PC-9 (cell line): ENCODE results near the gene MAB21L4. TPM values are rescaled to one million over a fixed set of nuclear protein-coding genes. Genes with fewer than 3 reads are reported as not detected.

Experiments
- BruUV-seq: library from RNA; stranded (reverse); fragments of 400-500 nt; replicated peaks from 2 replicates; lab custom pipeline; 2021; lab: Mats Ljungman, UMichigan
- CTCF ChIA-PET: fragments of 300-600 bp; sonication (Branson Sonifier 250); formaldehyde crosslinking; loops from one replicate; lab custom pipeline; 2022; ENCODE audit warnings: antibody characterized with exemption; lab: Charles Lee
- POLR2A ChIA-PET: fragments of 300-600 bp; sonication (Branson Sonifier 250); formaldehyde crosslinking; loops from one replicate; lab custom pipeline; 2022; ENCODE audit warnings: antibody characterized with exemption; ENCODE audit not compliant: unreplicated experiment; lab: Charles Lee
- DNase-seq, 2 experiments: peaks; one replicate each; pipeline versions ENCODE4 v3.0.0 to v3.0.0-alpha.2; 2015 to 2022; ENCODE audit warnings: mixed read lengths in 1 of 2
- H2AFZ ChIP-seq: fragments of 200-600 bp; sonication (generic); 2 replicates; pipeline ENCODE4 v1.8.1; 2017; ENCODE audit warnings: antibody characterized with exemption
- H3F3A ChIP-seq: fragments of 200-600 bp; sonication (generic); 2 replicates; pipeline ENCODE4 v1.8.1; 2017; ENCODE audit warnings: antibody characterized with exemption, mild to moderate bottlenecking, low read depth; ENCODE audit not compliant: insufficient read depth
- H3K27ac ChIP-seq: fragments of 200-600 bp; sonication (generic); 2 replicates; pipeline ENCODE4 v1.6.1; 2016; ENCODE audit warnings: mixed run types
- H3K27me3 ChIP-seq: fragments of 200-600 bp; sonication (generic); 2 replicates; pipeline ENCODE4 v1.6.1; 2016; ENCODE audit warnings: low read depth, mixed run types; ENCODE audit not compliant: insufficient read depth
- H3K36me3 ChIP-seq: fragments of 200-600 bp; sonication (generic); 2 replicates; pipeline ENCODE4 v1.6.1; 2016; ENCODE audit warnings: low read depth, mixed run types
- H3K4me1 ChIP-seq: fragments of 200-600 bp; sonication (generic); replicated peaks from 2 replicates; pipeline ENCODE4 v1.6.1; 2016; ENCODE audit warnings: mixed run types; ENCODE audit not compliant: insufficient read depth
- H3K4me2 ChIP-seq: fragments of 200-600 bp; sonication (generic); 2 replicates; pipeline ENCODE4 v1.6.1; 2017; ENCODE audit warnings: mixed run types
- H3K4me3 ChIP-seq: fragments of 200-600 bp; sonication (generic); 2 replicates; pipeline ENCODE4 v1.6.1; 2016; ENCODE audit warnings: mixed run types
- H3K79me2 ChIP-seq: fragments of 200-600 bp; sonication (generic); 2 replicates; pipeline ENCODE4 v1.6.1; 2017; ENCODE audit warnings: low read depth, mixed run types
- H3K9me2 ChIP-seq: fragments of 200-600 bp; sonication (generic); 2 replicates; pipeline ENCODE4 v1.8.1; 2017; ENCODE audit warnings: mild to moderate bottlenecking; ENCODE audit not compliant: insufficient read depth
- H3K9me3 ChIP-seq: fragments of 200-600 bp; sonication (generic); 2 replicates; pipeline ENCODE4 v1.8.1; 2016; ENCODE audit warnings: low read depth; ENCODE audit not compliant: insufficient read depth
- H4K20me1 ChIP-seq: fragments of 200-600 bp; sonication (generic); 2 replicates; pipeline ENCODE4 v1.8.1; 2017; ENCODE audit not compliant: insufficient read depth
- EZH2 ChIP-seq: fragments of 200-600 bp; sonication (generic); IDR thresholded peaks from 2 replicates; pipeline ENCODE4 v1.8.0; 2017; ENCODE audit warnings: antibody characterized with exemption, low read depth
- intact Hi-C: fragments of 100-400 bp; cut with micrococcal nuclease; formaldehyde crosslinking; loops from one replicate; pipeline ENCODE4 v1.10.0; 2022; ENCODE audit not compliant: unreplicated experiment
- total RNA-seq: library from RNA; stranded (reverse); gene quantifications from 2 replicates; pipeline ENCODE4 v1.2.3, GENCODE V29; 2021
- TF ChIP-seq, protein P1 (sequence below): fragments of 200-600 bp; sonication (generic); conservative IDR thresholded peaks from 2 replicates; pipeline ENCODE4 v1.6.1; 2017; ENCODE audit warnings: mixed run types, antibody characterized with exemption, mild to moderate bottlenecking, moderate library complexity

The MAB21L4 gene
- total RNA-seq, 1 experiment from 2014 or later: 68.8 TPM

- TF ChIP-seq, protein P1, sequence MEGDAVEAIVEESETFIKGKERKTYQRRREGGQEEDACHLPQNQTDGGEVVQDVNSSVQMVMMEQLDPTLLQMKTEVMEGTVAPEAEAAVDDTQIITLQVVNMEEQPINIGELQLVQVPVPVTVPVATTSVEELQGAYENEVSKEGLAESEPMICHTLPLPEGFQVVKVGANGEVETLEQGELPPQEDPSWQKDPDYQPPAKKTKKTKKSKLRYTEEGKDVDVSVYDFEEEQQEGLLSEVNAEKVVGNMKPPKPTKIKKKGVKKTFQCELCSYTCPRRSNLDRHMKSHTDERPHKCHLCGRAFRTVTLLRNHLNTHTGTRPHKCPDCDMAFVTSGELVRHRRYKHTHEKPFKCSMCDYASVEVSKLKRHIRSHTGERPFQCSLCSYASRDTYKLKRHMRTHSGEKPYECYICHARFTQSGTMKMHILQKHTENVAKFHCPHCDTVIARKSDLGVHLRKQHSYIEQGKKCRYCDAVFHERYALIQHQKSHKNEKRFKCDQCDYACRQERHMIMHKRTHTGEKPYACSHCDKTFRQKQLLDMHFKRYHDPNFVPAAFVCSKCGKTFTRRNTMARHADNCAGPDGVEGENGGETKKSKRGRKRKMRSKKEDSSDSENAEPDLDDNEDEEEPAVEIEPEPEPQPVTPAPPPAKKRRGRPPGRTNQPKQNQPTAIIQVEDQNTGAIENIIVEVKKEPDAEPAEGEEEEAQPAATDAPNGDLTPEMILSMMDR: no peak
- TF ChIP-seq EZH2: no peak
- DNase-seq: no peak
- intact Hi-C loops: no loop called here
- H3K79me2 ChIP-seq: peaks cover 8% of the 10 kb centered on the region
- ChIA-PET POLR2A (no interaction called here), CTCF (no interaction called here)
- no peaks in the 10 kb centered on the region for H3K9me2 ChIP-seq
- no peak overlapping the region for H3K4me2 ChIP-seq
- H3K27ac ChIP-seq: no peak overlapping the region
- no peaks in the 10 kb centered on the region for H3K27me3 ChIP-seq
- no peaks in the 10 kb centered on the region for H4K20me1 ChIP-seq
- H3K36me3 ChIP-seq: peaks cover 4% of the 10 kb centered on the region; the same call in 1 of the 2 replicates
- BruUV-seq: no TSS peak
- H3K9me3 ChIP-seq: no peaks in the 10 kb centered on the region
- no peak overlapping the region for H3K4me3 ChIP-seq
- H3F3A ChIP-seq: 0 out of 2 replicates have a peak, but pooled peaks cover 4% of the 10 kb centered on the region
- peaks cover 33% of the 10 kb centered on the region for H3K4me1 ChIP-seq
- no peak overlapping the region for H2AFZ ChIP-seq
These were observed 8.3 kb downstream of the MAB21L4 start for GRCh38 chr2:240887631-240888030.

DNA sequence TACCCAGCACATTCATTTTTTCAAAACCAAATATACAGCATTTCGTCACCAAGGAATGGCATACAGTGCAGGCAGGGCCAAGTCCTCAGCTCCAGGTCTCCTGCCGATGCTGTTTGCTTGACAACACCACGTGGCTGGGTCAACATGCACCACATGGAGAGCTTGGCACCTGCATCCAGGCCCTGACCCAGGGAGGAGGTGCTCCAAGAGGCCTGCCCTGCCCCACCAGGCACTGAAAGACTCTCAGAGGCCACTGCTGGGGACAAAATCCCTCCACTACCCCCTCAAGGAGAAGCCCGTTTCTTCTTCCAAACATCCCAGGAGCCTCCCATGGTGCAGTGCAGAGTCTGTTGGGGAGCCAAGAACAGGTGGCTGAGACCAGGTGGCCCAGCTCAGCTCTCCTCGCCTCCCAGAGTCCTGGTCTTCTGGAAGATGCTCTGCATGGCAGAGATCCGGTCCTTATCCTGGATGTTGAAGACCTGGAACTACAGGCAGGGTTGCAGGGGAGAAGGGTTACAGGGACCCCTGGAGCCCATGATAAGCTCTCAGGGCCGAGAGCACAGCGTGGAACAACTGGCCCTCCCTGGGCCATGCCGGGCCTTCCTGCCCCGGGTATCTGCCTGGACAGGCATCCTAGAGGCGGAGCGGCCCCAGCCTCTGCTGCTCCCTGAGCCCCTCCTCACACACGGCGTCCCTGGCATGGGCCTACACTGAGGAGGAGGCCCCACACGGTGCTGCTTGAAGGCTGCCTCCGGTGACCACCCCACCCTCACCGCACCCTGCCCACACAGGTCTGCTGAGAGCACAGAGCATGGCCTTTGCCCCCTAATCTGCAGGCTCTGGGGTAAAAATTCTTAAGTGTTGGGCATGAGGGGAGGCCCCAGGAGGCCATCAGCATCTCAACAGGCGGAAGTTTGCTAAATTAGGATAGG lies 9.0 kb downstream of the MAB21L4 start:
- Histone ChIP-seq H3K79me2 (peaks cover 4% of the 10 kb centered on the region; the same call in 1 of the 2 replicates), H3K4me1 (peaks cover 26% of the 10 kb centered on the region), H3K4me3 (no peak overlapping the region), H2AFZ (no peak overlapping the region), H3K9me2 (no peaks in the 10 kb centered on the region), H3F3A (peaks cover 11% of the 10 kb centered on the region; the same call in 1 of the 2 replicates), H3K27ac (no peak overlapping the region), H3K9me3 (no peaks in the 10 kb centered on the region), H3K27me3 (no peaks in the 10 kb centered on the region), H3K4me2 (no peak overlapping the region), H3K36me3 (peaks cover 4% of the 10 kb centered on the region; the same call in 1 of the 2 replicates), H4K20me1 (no peaks in the 10 kb centered on the region)
- no peak for TF ChIP-seq EZH2
- TF ChIP-seq, protein P1: no peak
- CTCF ChIA-PET: no interaction called here
- no TSS peak for BruUV-seq
- intact Hi-C loops: no loop called here
- POLR2A ChIA-PET: no interaction called here
- no peak for DNase-seq

DNA sequence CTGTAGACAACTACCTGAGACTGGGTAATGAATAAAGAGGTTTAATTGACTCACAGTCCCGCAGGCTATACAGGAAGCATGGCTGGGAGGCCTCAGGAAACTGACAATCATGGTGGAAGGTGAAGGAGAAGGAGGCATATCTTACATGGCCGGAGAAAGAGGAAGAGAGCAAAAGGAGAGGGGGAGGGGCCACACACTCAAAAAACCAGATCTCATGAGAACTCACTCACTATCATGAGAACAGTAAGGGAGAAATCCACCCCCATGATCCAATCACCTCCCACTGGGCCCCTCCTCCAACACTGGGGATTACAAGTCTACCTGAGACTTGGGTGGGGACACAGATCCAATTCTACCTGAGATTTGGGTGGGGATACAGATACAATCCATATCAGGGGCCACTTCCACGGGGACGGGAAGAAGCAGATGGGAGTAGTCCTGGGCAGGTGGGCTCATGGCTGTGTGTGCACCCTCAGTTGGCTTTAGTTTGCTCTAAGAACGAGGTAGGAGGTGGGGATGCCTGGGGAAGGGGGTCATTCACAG lies 9.9 kb downstream of the MAB21L4 start:
- no peaks in the 10 kb centered on the region for H3K9me2 ChIP-seq
- TSS peak; percentile 8 for BruUV-seq
- peaks cover 4% of the 10 kb centered on the region; the same call in 1 of the 2 replicates for H3K36me3 ChIP-seq
- no peak overlapping the region for H3K4me3 ChIP-seq
- DNase-seq: no peak
- H3F3A ChIP-seq: peaks cover 13% of the 10 kb centered on the region; the same call in 1 of the 2 replicates
- H3K27me3 ChIP-seq: no peaks in the 10 kb centered on the region
- no peaks in the 10 kb centered on the region for H3K79me2 ChIP-seq
- TF ChIP-seq, protein P1: no peak
- no peak for TF ChIP-seq EZH2
- H3K9me3 ChIP-seq: no peaks in the 10 kb centered on the region
- no peak overlapping the region for H2AFZ ChIP-seq
- CTCF ChIA-PET: no interaction called here
- intact Hi-C loops: no loop called here
- POLR2A ChIA-PET: no interaction called here
- H3K4me1 ChIP-seq: peaks cover 18% of the 10 kb centered on the region
- H3K27ac ChIP-seq: no peak overlapping the region
- no peaks in the 10 kb centered on the region for H4K20me1 ChIP-seq
- no peak overlapping the region for H3K4me2 ChIP-seq
